Measurements from ENCODE around the gene ME1. TPM values are rescaled to one million over a fixed set of nuclear protein-coding genes. Genes with fewer than 3 reads are reported as not detected.

ME1 gene
- total and polyA plus RNA-seq, 9 of the 15 experiments (the other 6 are each of a cell fraction or from before 2014, with no cell fraction given) = 3.2 to 10.4 (median 5.5) TPM

DNA sequence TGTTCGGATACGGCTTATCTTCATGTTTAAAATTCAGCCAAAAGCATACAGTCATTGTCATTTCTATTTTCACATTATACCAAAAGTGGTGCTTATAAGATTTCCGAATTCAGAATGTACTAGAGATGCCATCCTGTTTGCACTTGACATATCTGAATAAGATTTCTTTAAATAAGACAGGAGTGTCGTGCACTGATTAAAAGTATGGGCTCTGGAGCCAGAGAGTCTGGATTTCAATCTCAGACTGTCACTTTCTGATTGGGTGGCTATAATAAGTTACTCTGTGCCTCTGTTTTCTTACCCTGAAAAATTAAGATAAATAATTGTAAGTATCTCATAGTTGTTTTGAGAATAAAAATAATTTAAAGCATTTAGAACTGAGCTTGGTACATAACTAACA, 144.9 kb downstream of the ME1 start (continued):
- TF ChIP-seq, protein P1, sequence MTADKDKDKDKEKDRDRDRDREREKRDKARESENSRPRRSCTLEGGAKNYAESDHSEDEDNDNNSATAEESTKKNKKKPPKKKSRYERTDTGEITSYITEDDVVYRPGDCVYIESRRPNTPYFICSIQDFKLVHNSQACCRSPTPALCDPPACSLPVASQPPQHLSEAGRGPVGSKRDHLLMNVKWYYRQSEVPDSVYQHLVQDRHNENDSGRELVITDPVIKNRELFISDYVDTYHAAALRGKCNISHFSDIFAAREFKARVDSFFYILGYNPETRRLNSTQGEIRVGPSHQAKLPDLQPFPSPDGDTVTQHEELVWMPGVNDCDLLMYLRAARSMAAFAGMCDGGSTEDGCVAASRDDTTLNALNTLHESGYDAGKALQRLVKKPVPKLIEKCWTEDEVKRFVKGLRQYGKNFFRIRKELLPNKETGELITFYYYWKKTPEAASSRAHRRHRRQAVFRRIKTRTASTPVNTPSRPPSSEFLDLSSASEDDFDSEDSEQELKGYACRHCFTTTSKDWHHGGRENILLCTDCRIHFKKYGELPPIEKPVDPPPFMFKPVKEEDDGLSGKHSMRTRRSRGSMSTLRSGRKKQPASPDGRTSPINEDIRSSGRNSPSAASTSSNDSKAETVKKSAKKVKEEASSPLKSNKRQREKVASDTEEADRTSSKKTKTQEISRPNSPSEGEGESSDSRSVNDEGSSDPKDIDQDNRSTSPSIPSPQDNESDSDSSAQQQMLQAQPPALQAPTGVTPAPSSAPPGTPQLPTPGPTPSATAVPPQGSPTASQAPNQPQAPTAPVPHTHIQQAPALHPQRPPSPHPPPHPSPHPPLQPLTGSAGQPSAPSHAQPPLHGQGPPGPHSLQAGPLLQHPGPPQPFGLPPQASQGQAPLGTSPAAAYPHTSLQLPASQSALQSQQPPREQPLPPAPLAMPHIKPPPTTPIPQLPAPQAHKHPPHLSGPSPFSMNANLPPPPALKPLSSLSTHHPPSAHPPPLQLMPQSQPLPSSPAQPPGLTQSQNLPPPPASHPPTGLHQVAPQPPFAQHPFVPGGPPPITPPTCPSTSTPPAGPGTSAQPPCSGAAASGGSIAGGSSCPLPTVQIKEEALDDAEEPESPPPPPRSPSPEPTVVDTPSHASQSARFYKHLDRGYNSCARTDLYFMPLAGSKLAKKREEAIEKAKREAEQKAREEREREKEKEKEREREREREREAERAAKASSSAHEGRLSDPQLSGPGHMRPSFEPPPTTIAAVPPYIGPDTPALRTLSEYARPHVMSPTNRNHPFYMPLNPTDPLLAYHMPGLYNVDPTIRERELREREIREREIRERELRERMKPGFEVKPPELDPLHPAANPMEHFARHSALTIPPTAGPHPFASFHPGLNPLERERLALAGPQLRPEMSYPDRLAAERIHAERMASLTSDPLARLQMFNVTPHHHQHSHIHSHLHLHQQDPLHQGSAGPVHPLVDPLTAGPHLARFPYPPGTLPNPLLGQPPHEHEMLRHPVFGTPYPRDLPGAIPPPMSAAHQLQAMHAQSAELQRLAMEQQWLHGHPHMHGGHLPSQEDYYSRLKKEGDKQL (CRISPR knock-in tag; IDR thresholded peaks at IDR 0.05; ENCODE audit: borderline replicate concordance) = no peak
- TF ChIP-seq ZNF584 (CRISPR knock-in tag; IDR thresholded peaks at IDR 0.05; ENCODE audit: low read depth) (no peak), TRIM28 (IDR thresholded peaks at IDR 0.05) (no peak), ZNF395 (CRISPR knock-in tag; IDR thresholded peaks at IDR 0.05) (no peak), ELK3 (CRISPR knock-in tag; IDR thresholded peaks at IDR 0.05) (no peak), ZNF140 (CRISPR knock-in tag; IDR thresholded peaks at IDR 0.05) (no peak), CC2D1A (IDR thresholded peaks at IDR 0.05) (no peak), ZNF134 (CRISPR knock-in tag; conservative IDR thresholded peaks at IDR 0.05) (no peak), HDAC6 (IDR thresholded peaks at IDR 0.05; ENCODE audit: low read depth, low read length) (no peak), NEUROD1 (IDR thresholded peaks at IDR 0.05; ENCODE audit: borderline replicate concordance, low read depth, low read length, partially characterized antibody) (no peak)

All from K562 (cell line).